Gastrocnemius medialis (tissue), 4 donors: ENCODE data around the gene ZNF511.

Experiments
- CTCF ChIP-seq, 5 experiments: fragments of 450-650 bp in 3 of 5; fragments of 200-600 bp in 2 of 5; sonication (generic) in 2 of 5; IDR thresholded peaks in 4 of 5; conservative IDR thresholded peaks in 1 of 5; 1 replicate in 4 of 5; 2 replicates in 1 of 5; pipeline ENCODE4 v1.5.1; 2016 to 2019; ENCODE audit warnings: antibody characterized with exemption in 5 of 5, mild to moderate bottlenecking in 3 of 5, moderate library complexity in 3 of 5
- POLR2A ChIP-seq, 2 donors: fragments of 450-650 bp; IDR thresholded peaks; one replicate each; pipeline ENCODE4 v1.6.1; 2017; ENCODE audit warnings: antibody characterized with exemption in 2 of 2, mild to moderate bottlenecking in 2 of 2, moderate library complexity in 2 of 2

GRCh38 chr10:133261726-133262325, 46.9 kb upstream of the ZNF511 start:
- TF ChIP-seq CTCF (IDR thresholded peaks at IDR 0.05 in 4 of 5, conservative IDR thresholded peaks at IDR 0.05 in 1 of 5), result no peak
- peak; percentile 64 to 69 for TF ChIP-seq POLR2A (IDR thresholded peaks at IDR 0.05)
